ENCODE data around the gene GDF7. TPM values are rescaled to one million over a fixed set of nuclear protein-coding genes. Genes with fewer than 3 reads are reported as not detected.

GDF7 gene
- total RNA-seq, 1 donor from 2014 or later, result 12.8 TPM

DNA sequence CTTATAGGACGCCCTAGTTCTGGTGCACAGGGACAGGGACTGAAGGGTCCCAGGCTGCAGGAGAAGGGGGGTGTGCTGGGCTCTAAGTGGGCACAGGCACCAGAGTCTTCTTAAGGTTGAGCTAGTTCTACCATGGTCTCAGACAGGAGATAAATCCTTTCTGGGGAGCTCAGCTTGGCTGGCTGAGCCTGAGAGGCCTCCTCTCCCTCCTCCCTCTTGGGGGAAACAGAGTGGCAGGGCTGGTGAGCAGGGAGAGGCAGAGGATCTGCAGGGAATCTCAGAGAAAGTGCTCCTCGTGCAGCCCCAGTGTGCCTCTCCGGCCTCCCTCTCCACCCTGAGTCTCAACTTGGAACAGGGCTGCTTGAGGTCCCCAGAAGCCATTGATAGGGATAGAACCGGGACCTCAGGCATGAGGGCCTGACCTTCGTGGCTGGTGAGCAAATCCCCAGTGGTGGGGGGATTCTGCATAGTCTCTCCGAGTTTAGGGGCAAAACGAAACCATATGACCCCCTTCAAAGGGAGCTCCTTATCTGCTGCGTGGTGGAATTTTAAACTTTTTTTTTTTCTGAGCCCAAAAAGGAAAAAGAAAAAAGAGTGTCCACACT, 2.0 kb downstream of the GDF7 start:
- no peaks in the 10 kb centered on the region for H3K9me3 Mint-ChIP-seq (ENCODE audit: low read depth)
- peaks cover 7% of the 10 kb centered on the region for H3K36me3 Mint-ChIP-seq (ENCODE audit: low read depth)
- H3K4me1 Mint-ChIP-seq (ENCODE audit: low read depth), result peaks cover 56% of the 10 kb centered on the region
- peak overlapping the region; percentile 79 for H3K4me3 Mint-ChIP-seq (ENCODE audit: unreplicated experiment)
- TF ChIP-seq, protein P1, sequence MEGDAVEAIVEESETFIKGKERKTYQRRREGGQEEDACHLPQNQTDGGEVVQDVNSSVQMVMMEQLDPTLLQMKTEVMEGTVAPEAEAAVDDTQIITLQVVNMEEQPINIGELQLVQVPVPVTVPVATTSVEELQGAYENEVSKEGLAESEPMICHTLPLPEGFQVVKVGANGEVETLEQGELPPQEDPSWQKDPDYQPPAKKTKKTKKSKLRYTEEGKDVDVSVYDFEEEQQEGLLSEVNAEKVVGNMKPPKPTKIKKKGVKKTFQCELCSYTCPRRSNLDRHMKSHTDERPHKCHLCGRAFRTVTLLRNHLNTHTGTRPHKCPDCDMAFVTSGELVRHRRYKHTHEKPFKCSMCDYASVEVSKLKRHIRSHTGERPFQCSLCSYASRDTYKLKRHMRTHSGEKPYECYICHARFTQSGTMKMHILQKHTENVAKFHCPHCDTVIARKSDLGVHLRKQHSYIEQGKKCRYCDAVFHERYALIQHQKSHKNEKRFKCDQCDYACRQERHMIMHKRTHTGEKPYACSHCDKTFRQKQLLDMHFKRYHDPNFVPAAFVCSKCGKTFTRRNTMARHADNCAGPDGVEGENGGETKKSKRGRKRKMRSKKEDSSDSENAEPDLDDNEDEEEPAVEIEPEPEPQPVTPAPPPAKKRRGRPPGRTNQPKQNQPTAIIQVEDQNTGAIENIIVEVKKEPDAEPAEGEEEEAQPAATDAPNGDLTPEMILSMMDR (IDR thresholded peaks at IDR 0.05), result no peak
- peaks cover 25% of the 10 kb centered on the region for H3K27me3 Mint-ChIP-seq (ENCODE audit: low read depth)
- DNase-seq (ENCODE audit: low spot score), result no peak
- no peak overlapping the region for H3K27ac Mint-ChIP-seq (ENCODE audit: unreplicated experiment)

DNA sequence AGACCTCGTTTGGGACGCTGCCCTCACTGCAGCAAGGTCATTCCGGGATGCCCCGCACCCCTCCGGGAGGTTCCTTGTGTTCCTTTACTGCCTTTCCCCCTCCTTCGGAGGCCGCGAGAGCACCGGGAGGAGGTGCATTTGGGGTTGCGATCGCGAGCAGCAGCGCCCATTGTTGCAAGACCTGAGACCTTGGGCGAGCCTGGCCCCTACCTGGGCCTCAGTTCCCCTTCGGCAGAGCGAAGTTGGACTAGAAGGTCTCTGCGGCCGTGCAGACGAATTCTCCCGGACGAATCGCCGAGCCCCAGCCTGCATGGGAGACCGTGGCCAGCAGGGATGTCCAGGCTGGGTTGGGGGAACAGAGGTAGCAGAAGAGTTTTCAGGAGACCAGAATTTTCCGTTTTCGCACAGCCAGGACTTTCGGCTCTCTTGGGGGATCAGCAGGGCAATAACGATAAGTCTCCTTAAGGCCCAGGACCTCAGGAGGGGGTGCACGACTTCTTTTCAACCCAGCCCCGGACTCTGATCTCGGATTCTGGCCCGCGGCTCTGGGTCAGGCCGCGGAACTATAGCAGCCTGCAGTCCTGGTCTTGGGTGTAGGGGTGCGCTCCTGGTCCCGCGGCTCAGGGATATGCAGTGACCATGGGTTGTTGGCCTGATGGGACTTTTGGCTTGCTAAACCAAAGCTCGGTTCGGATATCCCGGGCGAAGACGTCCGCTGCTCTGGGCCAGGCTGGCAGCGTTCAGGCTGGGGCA, 2.8 kb downstream of the GDF7 start:
- TF ChIP-seq, protein P1 (IDR thresholded peaks at IDR 0.05), result no peak
- H3K27ac Mint-ChIP-seq (ENCODE audit: unreplicated experiment), result no peak overlapping the region

DNA sequence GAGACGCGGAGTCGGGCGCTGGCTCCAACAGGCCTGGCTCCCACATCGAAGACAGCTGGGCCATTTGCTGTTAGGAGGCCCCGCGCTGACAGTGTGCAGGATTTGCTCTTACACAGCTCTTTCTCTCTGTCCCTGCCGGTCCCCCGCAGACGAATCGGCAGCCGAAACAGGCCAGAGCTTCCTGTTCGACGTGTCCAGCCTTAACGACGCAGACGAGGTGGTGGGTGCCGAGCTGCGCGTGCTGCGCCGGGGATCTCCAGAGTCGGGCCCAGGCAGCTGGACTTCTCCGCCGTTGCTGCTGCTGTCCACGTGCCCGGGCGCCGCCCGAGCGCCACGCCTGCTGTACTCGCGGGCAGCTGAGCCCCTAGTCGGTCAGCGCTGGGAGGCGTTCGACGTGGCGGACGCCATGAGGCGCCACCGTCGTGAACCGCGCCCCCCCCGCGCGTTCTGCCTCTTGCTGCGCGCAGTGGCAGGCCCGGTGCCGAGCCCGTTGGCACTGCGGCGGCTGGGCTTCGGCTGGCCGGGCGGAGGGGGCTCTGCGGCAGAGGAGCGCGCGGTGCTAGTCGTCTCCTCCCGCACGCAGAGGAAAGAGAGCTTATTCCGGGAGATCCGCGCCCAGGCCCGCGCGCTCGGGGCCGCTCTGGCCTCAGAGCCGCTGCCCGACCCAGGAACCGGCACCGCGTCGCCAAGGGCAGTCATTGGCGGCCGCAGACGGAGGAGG, 3.5 kb downstream of the GDF7 start:
- H3K9me3 Mint-ChIP-seq (ENCODE audit: low read depth), result no peaks in the 10 kb centered on the region
- peaks cover 14% of the 10 kb centered on the region for H3K27me3 Mint-ChIP-seq (ENCODE audit: low read depth)
- H3K27ac Mint-ChIP-seq (ENCODE audit: unreplicated experiment), result no peak overlapping the region
- peak overlapping the region; percentile 19 for H3K4me3 Mint-ChIP-seq (ENCODE audit: unreplicated experiment)
- TF ChIP-seq, protein P1 (IDR thresholded peaks at IDR 0.05), result no peak
- peaks cover 65% of the 10 kb centered on the region for H3K4me1 Mint-ChIP-seq (ENCODE audit: low read depth)
- DNase-seq (ENCODE audit: low spot score), result no peak
- H3K36me3 Mint-ChIP-seq (ENCODE audit: low read depth), result peaks cover 7% of the 10 kb centered on the region

More for the DNA sequence above, 2.8 kb downstream of the GDF7 start:
- Mint-ChIP-seq H3K9me3 (ENCODE audit: low read depth) (no peaks in the 10 kb centered on the region), H3K27me3 (ENCODE audit: low read depth) (peaks cover 20% of the 10 kb centered on the region), H3K36me3 (ENCODE audit: low read depth) (peaks cover 7% of the 10 kb centered on the region), H3K4me1 (ENCODE audit: low read depth) (peaks cover 64% of the 10 kb centered on the region), H3K4me3 (ENCODE audit: unreplicated experiment) (peak overlapping the region; percentile 79)
- DNase-seq (ENCODE audit: low spot score), result no peak

DNA sequence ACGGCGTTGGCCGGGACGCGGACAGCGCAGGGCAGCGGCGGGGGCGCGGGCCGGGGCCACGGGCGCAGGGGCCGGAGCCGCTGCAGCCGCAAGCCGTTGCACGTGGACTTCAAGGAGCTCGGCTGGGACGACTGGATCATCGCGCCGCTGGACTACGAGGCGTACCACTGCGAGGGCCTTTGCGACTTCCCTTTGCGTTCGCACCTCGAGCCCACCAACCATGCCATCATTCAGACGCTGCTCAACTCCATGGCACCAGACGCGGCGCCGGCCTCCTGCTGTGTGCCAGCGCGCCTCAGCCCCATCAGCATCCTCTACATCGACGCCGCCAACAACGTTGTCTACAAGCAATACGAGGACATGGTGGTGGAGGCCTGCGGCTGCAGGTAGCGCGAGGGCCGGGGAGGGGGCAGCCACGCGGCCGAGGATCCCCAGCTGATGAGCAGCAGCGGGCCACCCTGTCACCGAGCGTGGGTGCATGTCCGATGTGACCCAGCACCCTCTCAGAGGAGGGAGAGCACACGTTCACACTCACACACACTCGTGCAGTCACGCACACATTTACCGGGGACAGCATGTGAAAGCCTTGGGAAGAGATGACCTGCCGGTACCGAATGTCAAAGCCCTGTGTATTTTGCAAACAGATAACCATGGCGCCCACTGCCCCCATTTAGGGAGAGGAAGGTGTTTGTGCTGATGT, 4.2 kb downstream of the GDF7 start:
- TF ChIP-seq, protein P1 (IDR thresholded peaks at IDR 0.05), result no peak
- H3K9me3 Mint-ChIP-seq (ENCODE audit: low read depth), result no peaks in the 10 kb centered on the region
- H3K27me3 Mint-ChIP-seq (ENCODE audit: low read depth), result peaks cover 12% of the 10 kb centered on the region
- peaks cover 7% of the 10 kb centered on the region for H3K36me3 Mint-ChIP-seq (ENCODE audit: low read depth)
- no peak overlapping the region for H3K27ac Mint-ChIP-seq (ENCODE audit: unreplicated experiment)
- no peak for DNase-seq (ENCODE audit: low spot score)
- no peak overlapping the region for H3K4me3 Mint-ChIP-seq (ENCODE audit: unreplicated experiment)
- H3K4me1 Mint-ChIP-seq (ENCODE audit: low read depth), result peaks cover 66% of the 10 kb centered on the region

DNA sequence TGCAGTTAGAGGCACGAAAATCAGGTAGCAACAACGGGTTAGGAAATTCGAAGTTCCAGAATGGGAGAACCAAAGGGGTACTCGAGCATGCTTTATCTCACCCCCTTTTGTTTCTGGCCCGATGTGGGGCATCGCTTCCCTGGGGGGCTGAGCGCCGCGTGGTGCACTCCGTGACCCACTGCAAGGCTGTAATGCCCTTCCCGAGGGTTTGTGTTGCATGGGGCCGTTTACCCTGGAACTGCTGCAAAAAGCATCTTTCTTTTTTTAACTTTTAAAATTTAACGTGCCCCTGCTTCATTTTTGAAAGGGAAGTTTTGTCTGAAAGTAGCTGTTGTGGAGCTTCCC, 4.8 kb downstream of the GDF7 start:
- H3K27me3 Mint-ChIP-seq (ENCODE audit: low read depth), result peaks cover 12% of the 10 kb centered on the region
- no peak overlapping the region for H3K27ac Mint-ChIP-seq (ENCODE audit: unreplicated experiment)
- TF ChIP-seq, protein P1 (IDR thresholded peaks at IDR 0.05), result no peak
- DNase-seq (ENCODE audit: low spot score), result no peak
- no peak overlapping the region for H3K4me3 Mint-ChIP-seq (ENCODE audit: unreplicated experiment)
- peaks cover 65% of the 10 kb centered on the region for H3K4me1 Mint-ChIP-seq (ENCODE audit: low read depth)
- no peaks in the 10 kb centered on the region for H3K9me3 Mint-ChIP-seq (ENCODE audit: low read depth)
- peaks cover 7% of the 10 kb centered on the region for H3K36me3 Mint-ChIP-seq (ENCODE audit: low read depth)
